IPS DF 4.7 (cell line): Measurements from ENCODE around the gene EVI5.

Experiments
- DNase-seq: peaks from one replicate; pipeline ENCODE4 v3.0.0-alpha.2; 2013; ENCODE audit warnings: low spot score; ENCODE audit errors: extremely low read depth

The EVI5 gene

DNA sequence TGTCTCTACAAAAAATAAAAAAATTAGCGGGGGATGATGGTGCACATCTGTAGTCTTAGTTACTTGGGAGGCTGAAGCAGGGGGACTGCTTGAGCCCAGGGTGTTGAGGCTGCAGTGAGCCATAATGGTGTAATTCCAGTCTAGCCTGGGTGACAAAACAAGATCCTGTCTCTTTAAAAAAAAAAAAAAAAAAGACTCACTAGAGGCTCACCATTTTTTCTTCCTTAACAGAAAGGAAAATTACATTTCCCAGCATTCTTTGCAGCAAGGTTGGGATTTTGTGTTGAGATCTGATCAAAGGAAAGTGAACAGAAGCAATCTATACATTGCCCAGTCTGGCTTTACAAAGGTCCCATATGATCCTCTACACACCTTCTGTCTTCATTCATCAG, 319.7 kb downstream of the EVI5 start:
- DNase-seq = no peak

- DNase-seq = no peak
Observed at GRCh38 chr1:92464588-92465255, 320.2 kb downstream of the EVI5 start.

- no peak for DNase-seq
Observed at GRCh38 chr1:92461364-92462097, 323.4 kb downstream of the EVI5 start.

GRCh38 chr1:92459871-92460320, 325.0 kb downstream of the EVI5 start:
- DNase-seq = no peak
